GM18909 (cell line): ENCODE data around the gene SPOCD1.

Source experiments
- ATAC-seq: cut with Tn5 transposase; IDR thresholded peaks from one replicate; pipeline ENCODE4 v1.9.1; 2021; ENCODE audit warnings: mild to moderate bottlenecking; ENCODE audit not compliant: unreplicated experiment, poor library complexity

SPOCD1 gene

GRCh38 chr1:31776032-31776431, 39.8 kb downstream of the SPOCD1 start:
- ATAC-seq = no peak

GRCh38 chr1:31775210-31775999, 40.4 kb downstream of the SPOCD1 start:
- no peak for ATAC-seq

- no peak for ATAC-seq
These were observed 41.3 kb downstream of the SPOCD1 start for GRCh38 chr1:31774495-31774894.

GRCh38 chr1:31773861-31774260, 42.0 kb downstream of the SPOCD1 start:
- ATAC-seq = no peak

- ATAC-seq = no peak
These were observed 43.1 kb downstream of the SPOCD1 start for GRCh38 chr1:31772669-31773248.

DNA sequence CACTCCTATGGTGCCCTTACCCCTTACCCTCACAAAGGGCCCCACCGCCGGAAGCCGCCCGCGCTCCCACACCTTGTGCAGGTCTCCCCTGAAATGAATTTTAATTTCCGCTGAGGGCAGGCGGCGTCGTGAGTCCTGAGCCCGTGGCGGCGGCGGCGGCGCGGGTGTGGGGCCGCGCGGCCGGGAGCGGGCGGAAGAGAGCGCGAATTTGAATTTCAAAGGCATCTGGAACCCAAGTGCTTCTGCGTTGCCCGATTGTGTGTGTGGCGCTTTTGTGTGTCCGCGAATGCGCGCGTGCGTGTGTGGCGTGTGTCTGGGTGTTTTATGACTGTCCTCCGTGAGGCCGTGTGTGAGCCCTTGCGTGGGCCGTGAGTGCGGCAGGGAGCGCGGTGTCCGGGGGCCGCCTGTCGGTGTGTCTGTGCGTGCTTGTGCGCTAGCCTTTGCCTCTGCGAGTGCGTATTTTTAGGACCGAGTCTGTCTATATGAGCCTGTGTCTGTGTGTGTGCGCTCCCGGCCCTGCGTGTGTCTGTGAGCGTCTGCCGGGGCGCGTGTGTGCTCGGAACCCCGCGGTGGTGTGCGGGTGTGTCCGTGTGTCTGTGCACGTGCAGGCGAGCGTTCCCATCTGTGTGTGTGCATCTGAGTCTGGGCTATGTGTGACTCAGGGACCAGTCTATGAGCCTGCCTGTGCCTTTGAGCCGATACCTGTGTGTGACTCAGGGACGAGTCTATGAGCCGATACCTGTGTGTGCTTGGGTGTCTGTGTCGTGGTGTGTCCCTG, 43.7 kb downstream of the SPOCD1 start:
- no peak for ATAC-seq

DNA sequence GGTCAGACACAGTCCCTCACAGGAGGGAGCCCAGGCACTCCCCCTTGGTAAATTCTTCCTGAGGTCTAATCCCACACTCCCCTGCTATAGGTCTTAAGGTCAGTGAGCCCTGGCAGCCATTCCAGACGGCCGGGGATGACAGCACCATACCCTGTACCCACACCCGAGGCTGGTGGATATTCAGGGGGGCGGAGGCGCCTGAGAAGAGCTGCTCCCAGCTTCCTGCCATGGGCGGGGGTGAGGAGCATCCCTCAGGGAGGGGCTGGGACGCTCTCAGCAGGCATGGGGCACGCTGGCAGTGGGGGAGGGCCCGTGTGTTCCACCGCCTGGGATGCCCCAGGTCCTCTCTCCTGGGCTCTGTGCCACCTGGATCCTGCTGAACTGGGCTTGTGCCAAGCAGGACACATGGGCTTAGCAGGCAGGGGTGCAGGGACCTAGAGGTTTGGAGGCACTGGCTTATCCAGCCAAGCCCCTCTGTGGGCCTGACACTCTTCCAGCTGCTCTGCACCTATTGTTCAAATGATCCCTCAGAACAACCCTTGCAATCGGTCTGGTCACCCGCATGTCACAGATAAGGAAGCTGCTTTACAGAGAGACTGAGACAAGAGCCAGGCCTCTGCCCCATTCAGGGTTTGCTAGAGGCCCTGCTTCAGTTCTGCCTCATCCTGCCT, 46.0 kb downstream of the SPOCD1 start:
- ATAC-seq = no peak

DNA sequence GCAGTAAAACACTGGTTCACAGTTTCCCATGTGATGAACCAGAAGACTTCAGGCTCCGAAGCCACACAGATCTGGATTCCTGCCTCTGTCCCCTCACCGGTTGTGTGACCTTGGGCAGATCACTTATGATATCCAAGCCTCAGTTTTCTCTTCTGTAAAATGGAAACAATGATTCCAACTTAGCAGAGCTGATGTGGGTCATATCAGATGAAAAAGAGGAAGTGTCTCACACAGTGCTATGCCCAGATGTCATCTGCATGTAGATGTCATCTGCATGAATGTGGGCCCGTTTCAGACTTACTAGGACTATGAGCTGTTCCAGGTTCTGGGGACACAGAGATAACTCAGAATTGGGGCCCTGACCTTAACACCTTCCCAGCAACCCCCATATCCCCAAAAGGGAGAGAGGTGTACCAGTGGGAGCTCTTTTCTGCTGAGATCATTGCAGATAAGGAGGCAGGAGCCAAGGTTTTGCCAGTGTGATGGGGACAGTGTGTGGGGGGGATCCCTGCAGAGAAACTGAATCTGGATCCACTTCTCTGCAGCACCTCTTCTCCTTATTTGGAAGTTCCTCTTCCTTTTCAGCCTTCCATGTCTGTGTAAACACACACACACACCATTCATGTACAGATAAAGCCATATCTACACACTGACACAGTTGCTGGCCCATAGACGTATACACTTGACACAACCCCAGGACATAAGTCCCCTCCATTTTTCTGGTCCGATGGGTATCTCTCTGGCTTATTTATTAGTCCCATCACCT, 46.7 kb downstream of the SPOCD1 start:
- ATAC-seq = no peak

DNA sequence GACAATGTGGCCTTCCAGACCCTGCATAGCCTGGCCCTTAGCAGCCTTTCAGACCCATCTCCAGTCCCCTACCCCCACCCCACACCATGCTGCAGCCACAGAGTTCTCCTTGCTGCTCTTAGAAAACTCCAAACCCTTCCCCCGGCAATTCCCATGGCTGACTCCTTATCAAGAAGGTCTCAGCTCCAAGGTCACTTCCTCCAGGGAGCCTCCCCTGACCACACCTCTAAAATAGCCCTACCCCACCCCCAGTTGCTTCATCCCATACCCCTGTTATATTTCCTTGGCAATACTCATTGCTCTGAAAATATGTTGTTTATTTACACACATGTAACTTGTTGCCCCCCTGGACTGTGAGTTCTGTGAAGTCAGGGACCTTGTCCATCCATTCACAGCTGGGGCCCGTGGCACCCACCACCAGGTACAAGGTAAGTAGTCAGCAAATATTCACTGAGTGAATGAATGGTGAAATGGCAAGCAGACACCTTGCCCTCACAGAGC, 47.4 kb downstream of the SPOCD1 start:
- ATAC-seq = no peak

DNA sequence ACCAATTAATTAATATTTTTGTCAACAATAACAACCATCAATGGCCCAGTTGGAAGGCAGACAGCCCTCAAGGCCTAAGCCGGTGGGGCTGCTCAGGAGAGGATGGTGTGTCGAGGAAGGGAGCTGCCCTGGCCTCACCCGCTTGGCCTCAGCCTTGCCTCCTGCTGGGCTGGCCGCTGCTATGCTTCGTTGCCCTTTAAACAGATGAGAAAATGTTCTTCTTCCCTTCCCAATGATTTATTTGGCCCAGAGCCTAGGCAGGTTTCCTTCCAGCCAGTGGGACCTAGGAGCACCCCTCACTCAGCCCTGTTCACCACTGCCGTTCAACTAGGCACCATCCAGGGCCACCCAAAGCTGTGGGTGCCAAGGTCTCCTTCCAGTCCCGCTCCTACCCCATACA, 48.6 kb downstream of the SPOCD1 start:
- no peak for ATAC-seq

- no peak for ATAC-seq
These were observed 50.3 kb downstream of the SPOCD1 start for GRCh38 chr1:31765516-31765915.

DNA sequence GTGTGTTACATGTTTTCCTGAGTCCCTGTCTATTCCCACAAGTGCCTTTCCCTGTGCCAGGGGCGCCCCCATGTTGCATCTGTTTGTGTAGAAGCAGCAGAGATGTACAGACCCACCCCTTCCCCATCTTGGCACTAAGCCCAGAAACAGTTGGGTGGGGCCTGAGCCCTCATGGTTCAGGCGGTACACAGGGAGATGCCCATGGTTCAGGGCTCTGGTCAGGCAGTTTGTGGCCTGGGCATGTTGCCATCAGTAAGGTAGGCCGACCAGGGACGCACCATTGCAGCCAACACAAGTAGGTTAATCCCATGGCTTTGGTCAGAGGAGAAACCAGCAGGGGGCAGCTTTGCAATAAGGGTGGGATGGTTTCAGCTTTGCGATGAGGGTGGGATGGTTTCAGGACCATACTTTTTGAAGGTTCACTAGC, 50.8 kb downstream of the SPOCD1 start:
- no peak for ATAC-seq

DNA sequence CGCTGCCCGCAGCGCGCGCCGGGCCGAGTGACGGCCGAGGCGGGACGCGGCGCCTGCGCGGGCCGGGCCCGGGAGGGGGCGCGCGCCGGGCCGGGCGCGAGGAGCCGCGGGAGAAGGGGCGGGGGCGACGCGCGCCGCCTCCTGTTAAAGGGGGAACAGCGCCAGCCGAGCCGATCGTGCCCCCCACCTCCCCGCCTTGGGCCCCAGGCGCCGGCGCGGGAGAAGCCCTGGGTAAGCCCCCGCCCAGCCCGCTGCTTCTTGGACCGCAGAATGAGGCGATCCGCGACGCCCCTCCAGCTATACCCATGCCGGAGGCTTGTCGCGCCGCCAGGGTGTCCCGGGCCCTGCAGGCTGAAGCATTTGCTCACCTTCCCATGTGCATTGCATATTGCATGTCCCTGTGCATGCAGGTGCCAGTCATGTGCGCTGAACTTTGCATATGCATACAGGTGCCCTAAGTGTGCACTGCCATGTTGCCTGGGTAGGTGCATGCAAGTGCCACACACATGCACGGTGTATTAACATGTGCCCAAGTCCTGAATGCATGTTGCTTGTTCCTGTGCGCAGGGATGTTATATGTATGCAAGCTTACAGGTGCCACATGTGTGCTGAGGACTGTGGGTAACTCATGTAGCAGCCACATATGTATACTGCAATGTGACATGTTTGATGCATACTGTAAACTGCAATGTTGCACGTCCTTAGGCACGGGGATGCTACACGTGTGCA, 51.3 kb downstream of the SPOCD1 start, which contains the start of gene ADGRB2:
ADGRB2 (minus strand) TSS at position 29 of the 729 bp plus-strand sequence. CDS start 7,119 bp downstream, outside the sequence.
- no peak for ATAC-seq

GRCh38 chr1:31763671-31764311, 52.0 kb downstream of the SPOCD1 start:
- no peak for ATAC-seq

GRCh38 chr1:31762726-31763670, 52.8 kb downstream of the SPOCD1 start:
- ATAC-seq = no peak

DNA sequence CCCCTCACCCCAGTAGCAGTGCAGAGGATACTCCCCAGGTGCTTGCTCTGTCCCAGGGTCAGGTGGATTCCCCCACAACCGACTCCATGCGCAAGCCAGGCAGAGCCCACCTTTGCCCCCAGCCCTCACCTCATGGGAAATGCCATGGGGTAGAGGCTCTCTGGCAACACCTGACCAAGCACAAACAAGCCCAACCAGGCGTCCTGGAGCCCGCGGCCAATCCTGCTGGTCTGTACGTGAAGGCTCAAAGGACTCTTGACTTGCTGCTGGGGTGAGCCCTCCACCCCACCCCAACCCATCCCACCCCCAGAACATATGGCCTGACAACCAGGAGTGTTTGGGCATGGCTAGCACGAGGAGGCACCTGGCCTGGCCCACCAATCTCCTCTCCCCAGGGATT, 53.5 kb downstream of the SPOCD1 start:
- no peak for ATAC-seq

DNA sequence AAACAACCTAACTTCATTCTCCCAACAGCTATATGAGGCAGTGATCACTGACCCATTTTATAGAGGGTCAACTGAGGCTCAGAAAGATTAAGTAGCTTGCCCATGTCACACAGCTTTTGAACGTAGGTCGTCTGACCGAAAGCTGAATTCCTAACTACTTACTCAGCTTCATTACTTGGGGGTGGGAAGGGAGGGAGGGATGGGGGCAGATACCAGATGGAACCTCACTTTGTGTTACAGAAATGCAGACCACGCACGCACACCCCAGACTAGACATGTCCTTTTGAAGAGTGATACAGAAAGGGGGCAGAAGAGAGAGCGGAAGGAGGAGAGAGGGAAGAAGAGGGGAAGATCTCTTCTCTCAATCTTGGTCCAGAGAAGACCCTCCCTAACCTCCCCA, 53.9 kb downstream of the SPOCD1 start:
- no peak for ATAC-seq
